Caco-2 (cell line): ENCODE measurements around the gene PPP1R26. TPM values are rescaled to one million over a fixed set of nuclear protein-coding genes. Genes with fewer than 3 reads are reported as not detected.

ENCODE experiments used
- BruUV-seq: library from RNA; stranded (reverse); fragments of 400-500 nt; replicated peaks from 2 replicates; lab custom pipeline; 2021; lab: Mats Ljungman, UMichigan
- CTCF ChIA-PET: fragments of 300-600 bp; sonication (Branson Sonifier 250); formaldehyde crosslinking; loops from one replicate; lab custom pipeline; 2022; ENCODE audit warnings: antibody characterized with exemption; lab: Charles Lee
- POLR2A ChIA-PET: fragments of 300-600 bp; sonication (Branson Sonifier 250); formaldehyde crosslinking; loops from one replicate; lab custom pipeline; 2022; ENCODE audit warnings: antibody characterized with exemption; lab: Charles Lee
- DNase-seq, 2 experiments: peaks; one replicate each; pipeline versions ENCODE4 v3.0.0 to v3.0.0-alpha.2; 2020 to 2022
- H3K27me3 ChIP-seq: replicated peaks from 2 replicates; pipeline ENCODE4 v1.6.0; 2011; ENCODE audit warnings: low read length; ENCODE audit not compliant: control insufficient read depth, insufficient read depth
- H3K36me3 ChIP-seq: 2 replicates; pipeline ENCODE4 v1.5.1; 2011; ENCODE audit warnings: low read length; ENCODE audit not compliant: control insufficient read depth, insufficient read depth
- H3K4me1 ChIP-seq: fragments of 250-450 bp; sonication (Bioruptor Pico); 2 replicates; pipeline ENCODE4 v1.5.1; 2020; ENCODE audit warnings: mild to moderate bottlenecking
- H3K4me3 ChIP-seq: 2 replicates; pipeline ENCODE4 v1.5.1; 2011; ENCODE audit warnings: low read depth, mild to moderate bottlenecking, control low read depth, low read length
- H3K9me3 ChIP-seq: fragments of 250-450 bp; sonication (Bioruptor Pico); 2 replicates; pipeline ENCODE4 v1.5.1; 2020; ENCODE audit warnings: mild to moderate bottlenecking, moderate library complexity
- H3K27ac Mint-ChIP-seq: one replicate; pipeline ENCODE4 v1.8.0; 2022; ENCODE audit warnings: mixed read lengths; ENCODE audit not compliant: unreplicated experiment
- H3K27me3 Mint-ChIP-seq: one replicate; pipeline ENCODE4 v1.8.0; 2022; ENCODE audit warnings: mixed read lengths; ENCODE audit not compliant: insufficient read depth, unreplicated experiment
- H3K36me3 Mint-ChIP-seq: one replicate; pipeline ENCODE4 v1.8.0; 2022; ENCODE audit warnings: mild to moderate bottlenecking, mixed read lengths; ENCODE audit not compliant: insufficient read depth, unreplicated experiment
- H3K4me1 Mint-ChIP-seq: one replicate; pipeline ENCODE4 v1.8.0; 2022; ENCODE audit warnings: low read depth, mixed read lengths; ENCODE audit not compliant: unreplicated experiment
- H3K4me3 Mint-ChIP-seq: one replicate; pipeline ENCODE4 v1.8.0; 2022; ENCODE audit warnings: mild to moderate bottlenecking, moderate library complexity, mixed read lengths; ENCODE audit not compliant: unreplicated experiment
- H3K9me3 Mint-ChIP-seq: one replicate; pipeline ENCODE4 v1.8.0; 2022; ENCODE audit warnings: mixed read lengths; ENCODE audit not compliant: unreplicated experiment
- intact Hi-C: fragments of 100-400 bp; cut with micrococcal nuclease; formaldehyde crosslinking; loops from one replicate; pipeline ENCODE4 v1.10.0; 2022; ENCODE audit not compliant: unreplicated experiment
- total RNA-seq: library from RNA; stranded (reverse); gene quantifications from 2 replicates; pipeline ENCODE4 v1.2.3, GENCODE V29; 2022
- TF ChIP-seq, protein P1 (sequence below), 2 experiments: fragments of 200-600 bp in 1 of 2; IDR thresholded peaks; 1 replicate in 1 of 2; 2 replicates in 1 of 2; pipeline versions ENCODE4 v1.5.1 to v1.8.0; 2011 to 2022; ENCODE audit warnings: antibody characterized with exemption in 1 of 2, control low read depth in 1 of 2, inconsistent platforms in 1 of 2, low read depth in 1 of 2, low read length in 1 of 2, mild to moderate bottlenecking in 1 of 2, moderate library complexity in 1 of 2; ENCODE audit not compliant: insufficient read depth in 1 of 2, severe bottlenecking in 1 of 2, unreplicated experiment in 1 of 2

PPP1R26 gene
- total RNA-seq, 1 experiment from 2014 or later = 24.3 TPM

- H3K4me3 ChIP-seq = peak overlapping the region; percentile 91
- peak overlapping the region; percentile 80 for H3K27ac Mint-ChIP-seq
- peak; percentile 94 to 95 for DNase-seq
- ChIA-PET CTCF (interaction anchor here (0.5 to 0.7 kb wide), 2 partner anchors 14 to 19 kb away, joined by 3 read pairs; no protein-coding TSS in a partner anchor), POLR2A (no interaction called here)
- H3K27me3 Mint-ChIP-seq = no peaks in the 10 kb centered on the region
- peak overlapping the region; percentile 75 for H3K4me3 Mint-ChIP-seq
- TSS peak; percentile 50 for BruUV-seq
- intact Hi-C loops = loop anchor here (2.0 kb wide), 1 partner anchor 19 kb away; no protein-coding TSS in a partner anchor
- no peaks in the 10 kb centered on the region for H3K9me3 ChIP-seq
- TF ChIP-seq, protein P1, sequence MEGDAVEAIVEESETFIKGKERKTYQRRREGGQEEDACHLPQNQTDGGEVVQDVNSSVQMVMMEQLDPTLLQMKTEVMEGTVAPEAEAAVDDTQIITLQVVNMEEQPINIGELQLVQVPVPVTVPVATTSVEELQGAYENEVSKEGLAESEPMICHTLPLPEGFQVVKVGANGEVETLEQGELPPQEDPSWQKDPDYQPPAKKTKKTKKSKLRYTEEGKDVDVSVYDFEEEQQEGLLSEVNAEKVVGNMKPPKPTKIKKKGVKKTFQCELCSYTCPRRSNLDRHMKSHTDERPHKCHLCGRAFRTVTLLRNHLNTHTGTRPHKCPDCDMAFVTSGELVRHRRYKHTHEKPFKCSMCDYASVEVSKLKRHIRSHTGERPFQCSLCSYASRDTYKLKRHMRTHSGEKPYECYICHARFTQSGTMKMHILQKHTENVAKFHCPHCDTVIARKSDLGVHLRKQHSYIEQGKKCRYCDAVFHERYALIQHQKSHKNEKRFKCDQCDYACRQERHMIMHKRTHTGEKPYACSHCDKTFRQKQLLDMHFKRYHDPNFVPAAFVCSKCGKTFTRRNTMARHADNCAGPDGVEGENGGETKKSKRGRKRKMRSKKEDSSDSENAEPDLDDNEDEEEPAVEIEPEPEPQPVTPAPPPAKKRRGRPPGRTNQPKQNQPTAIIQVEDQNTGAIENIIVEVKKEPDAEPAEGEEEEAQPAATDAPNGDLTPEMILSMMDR (IDR thresholded peaks at IDR 0.05; ENCODE audit: insufficient read depth in 1 of 2, low read depth in 1 of 2, low read length in 1 of 2, severe bottlenecking in 1 of 2, unreplicated experiment in 1 of 2) = peak in 1 of 2 experiments; percentile 1
- no peaks in the 10 kb centered on the region for H3K9me3 Mint-ChIP-seq
- H3K27me3 ChIP-seq = no peaks in the 10 kb centered on the region
- H3K4me1 Mint-ChIP-seq = no peaks in the 10 kb centered on the region
- H3K36me3 ChIP-seq = peaks cover 6% of the 10 kb centered on the region
- H3K4me1 ChIP-seq = peaks cover 12% of the 10 kb centered on the region; the same call in 1 of the 2 replicates
- H3K36me3 Mint-ChIP-seq = peaks cover 28% of the 10 kb centered on the region
Observed at GRCh38 chr9:135499326-135500070, 19.9 kb downstream of the PPP1R26 start.

DNA sequence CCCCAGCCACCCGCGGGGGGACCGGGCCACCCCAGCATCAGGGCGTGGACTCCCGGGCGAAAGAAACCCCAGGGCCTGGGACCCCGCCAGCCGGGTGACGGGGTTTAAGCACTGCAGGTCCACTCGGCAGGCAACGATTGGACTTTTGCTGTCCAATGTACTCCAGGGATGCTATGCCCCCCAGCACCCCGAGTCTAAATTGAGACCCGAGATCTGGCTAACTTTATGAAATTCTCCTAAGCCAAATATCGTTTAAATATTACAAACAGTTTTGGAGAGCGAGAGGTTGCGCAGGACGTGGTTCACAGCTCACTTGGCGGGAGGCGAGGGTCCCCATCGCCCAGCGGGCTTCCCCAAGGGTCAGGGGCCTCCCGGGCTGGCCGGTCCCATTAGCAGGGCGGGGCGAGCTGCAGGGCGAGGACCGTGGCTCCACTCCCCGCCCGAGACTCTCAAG, 20.5 kb downstream of the PPP1R26 start:
- no peak for DNase-seq
- Mint-ChIP-seq H3K36me3 (peaks cover 34% of the 10 kb centered on the region), H3K4me3 (peak overlapping the region; percentile 75), H3K9me3 (no peaks in the 10 kb centered on the region), H3K27ac (peak overlapping the region; percentile 89), H3K4me1 (no peaks in the 10 kb centered on the region), H3K27me3 (no peaks in the 10 kb centered on the region)
- ChIA-PET POLR2A (no interaction called here), CTCF (interaction anchor here (0.5 kb wide), 1 partner anchor 19 kb away, joined by 3 read pairs; no protein-coding TSS in a partner anchor)
- TF ChIP-seq, protein P1 (IDR thresholded peaks at IDR 0.05; ENCODE audit: insufficient read depth in 1 of 2, low read depth in 1 of 2, low read length in 1 of 2, severe bottlenecking in 1 of 2, unreplicated experiment in 1 of 2) = no peak
- no TSS peak for BruUV-seq
- H3K4me1 ChIP-seq = peaks cover 12% of the 10 kb centered on the region; the same call in 1 of the 2 replicates
- peaks cover 9% of the 10 kb centered on the region for H3K36me3 ChIP-seq
- H3K9me3 ChIP-seq = no peaks in the 10 kb centered on the region
- intact Hi-C loops = loop anchor here (2.0 kb wide), 1 partner anchor 19 kb away; no protein-coding TSS in a partner anchor
- no peaks in the 10 kb centered on the region for H3K27me3 ChIP-seq
- H3K4me3 ChIP-seq = peak overlapping the region; percentile 91

DNA sequence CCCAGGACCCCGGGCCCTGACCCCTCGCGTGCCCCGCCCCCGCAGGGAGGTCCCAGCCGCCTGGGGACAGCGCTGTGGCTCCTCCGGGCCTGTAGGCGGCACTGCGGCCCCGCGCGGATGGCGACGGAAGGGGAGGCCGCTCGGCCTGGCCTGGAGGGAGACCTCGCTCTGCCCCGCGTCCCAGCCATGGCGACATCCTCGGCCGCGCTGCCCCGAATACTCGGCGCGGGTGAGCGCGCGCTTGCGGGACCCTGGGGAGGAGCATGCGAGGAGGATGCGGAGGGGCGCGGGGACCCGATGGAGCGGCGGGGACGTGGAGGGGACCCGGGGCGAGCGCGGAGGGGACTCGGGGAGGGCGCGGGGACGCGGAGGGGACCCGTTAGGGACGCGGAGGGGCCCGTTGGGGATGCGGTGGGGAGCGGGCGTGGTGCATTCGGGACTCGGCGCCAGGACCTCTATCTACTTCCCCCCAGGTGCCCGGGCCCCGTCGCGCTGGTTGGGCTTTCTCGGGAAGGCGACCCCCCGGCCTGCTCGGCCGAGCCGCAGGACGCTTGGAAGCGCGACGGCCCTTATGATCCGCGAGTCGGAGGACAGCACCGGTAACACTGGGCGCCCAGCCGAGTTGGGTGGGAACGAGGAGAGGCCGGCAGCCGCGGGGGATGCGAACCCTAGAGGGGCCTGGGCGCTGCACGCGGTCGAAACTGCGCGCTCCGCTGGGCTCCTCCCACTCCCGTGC, 21.1 kb downstream of the PPP1R26 start, which contains the start of gene MRPS2:
Gene MRPS2, plus strand, starts transcription at position 158 of the 736 bp plus-strand sequence. Its CDS starts 29 bp downstream, at position 187.
- CTCF ChIA-PET = no interaction called here
- intact Hi-C loops = loop anchor here (2.0 kb wide), 1 partner anchor 20 kb away; no protein-coding TSS in a partner anchor
- Histone ChIP-seq H3K4me1 (peaks cover 12% of the 10 kb centered on the region; the same call in 1 of the 2 replicates), H3K9me3 (no peaks in the 10 kb centered on the region), H3K4me3 (peak within 1 kb of the TSS; percentile 91), H3K36me3 (peaks cover 9% of the 10 kb centered on the region), H3K27me3 (no peaks in the 10 kb centered on the region)
- peak; percentile 89 to 95 for DNase-seq
- POLR2A ChIA-PET = no interaction called here
- peak within 1 kb of the TSS; percentile 89 for H3K27ac Mint-ChIP-seq
- H3K27me3 Mint-ChIP-seq = no peaks in the 10 kb centered on the region
- H3K9me3 Mint-ChIP-seq = no peaks in the 10 kb centered on the region
- no TSS peak for BruUV-seq
- peak within 1 kb of the TSS; percentile 75 for H3K4me3 Mint-ChIP-seq
- TF ChIP-seq, protein P1 (IDR thresholded peaks at IDR 0.05; ENCODE audit: insufficient read depth in 1 of 2, low read depth in 1 of 2, low read length in 1 of 2, severe bottlenecking in 1 of 2, unreplicated experiment in 1 of 2) = peak; percentile 74 to 88
- H3K36me3 Mint-ChIP-seq = peaks cover 38% of the 10 kb centered on the region
- no peaks in the 10 kb centered on the region for H3K4me1 Mint-ChIP-seq
